Stimulated activated CD4-positive, alpha-beta T cell treated with anti-CD3 and anti-CD28 coated beads, Interleukin-12 subunit alpha, Interleukin-12 subunit beta, amount 100 ng/mL, for 24 hours (primary cell): ENCODE data around the gene TTN.
"Not testable (repeated sequence)": the region's sequence is repeated elsewhere in the genome, so short reads cannot be mapped to it uniquely, and the experiment has no call there.

ENCODE experiments used
- DNase-seq, 2 experiments: peaks; one replicate each; pipeline ENCODE4 v3.0.0-alpha.2; 2020; ENCODE audit warnings: low read depth in 2 of 2

The TTN gene

DNA sequence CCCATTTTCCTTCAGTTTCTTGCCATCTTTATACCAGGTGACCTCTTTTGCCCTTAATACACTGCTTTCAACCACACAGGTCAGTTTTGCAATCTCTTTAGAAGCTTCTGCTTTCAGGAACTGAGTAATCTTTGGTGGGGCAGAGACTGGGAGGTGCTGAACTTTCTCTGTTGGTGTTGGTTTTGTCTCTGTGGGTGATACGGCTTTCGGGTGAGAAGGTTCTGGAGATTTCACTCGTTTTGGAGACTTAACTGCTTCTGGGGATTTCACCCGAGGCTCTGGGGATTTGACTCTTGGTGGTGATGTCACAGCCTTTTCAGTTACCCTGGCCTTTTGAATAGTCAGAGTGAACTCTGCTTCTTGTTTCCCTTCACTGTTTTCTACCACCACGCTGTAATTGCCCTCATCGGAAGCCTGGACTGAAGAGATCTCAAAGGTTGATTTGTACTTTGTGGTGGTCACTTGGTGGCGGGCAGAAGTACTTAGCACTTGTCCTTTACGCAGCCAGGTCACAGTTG lies 276.5 kb downstream of the TTN start:
- peak in 1 of 2 experiments; percentile 15 for DNase-seq

DNA sequence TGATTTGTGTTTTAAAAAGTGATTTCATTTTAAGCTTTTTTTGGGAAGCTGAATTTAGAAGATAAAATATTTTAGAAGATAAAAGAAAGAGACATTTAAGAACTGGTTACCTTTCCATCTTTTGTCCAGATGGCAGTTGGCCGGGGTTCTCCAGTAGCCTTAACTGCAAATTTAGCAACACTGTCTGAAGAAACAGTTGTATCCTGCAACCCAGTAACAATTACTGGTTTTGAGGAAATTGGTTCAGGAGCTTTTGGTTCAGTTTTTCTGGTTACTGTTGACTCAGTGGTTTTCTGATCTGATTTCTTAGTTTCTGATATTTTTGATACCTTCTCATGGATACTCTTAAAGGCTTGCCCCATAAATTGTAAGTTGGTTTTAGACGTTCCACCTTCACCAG lies 277.1 kb downstream of the TTN start:
- no peak for DNase-seq

DNA sequence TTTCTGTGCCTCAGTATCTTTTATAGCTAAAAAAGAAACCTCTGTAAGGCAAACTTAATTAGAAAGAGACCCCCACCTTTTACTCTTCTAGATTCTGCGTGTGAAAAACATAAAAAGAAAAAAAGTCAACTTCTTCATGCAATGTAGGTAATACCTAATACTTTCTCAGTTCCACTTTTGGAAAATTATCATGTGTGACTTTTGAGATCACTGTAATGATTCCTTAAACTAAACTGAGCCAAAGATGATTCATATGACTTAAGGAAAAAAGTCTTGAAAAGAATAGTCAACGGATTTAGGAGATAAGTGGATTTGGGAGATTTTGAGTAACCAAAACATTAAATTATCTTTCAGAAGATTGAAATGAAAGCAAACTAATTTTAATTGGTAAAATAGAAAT lies 278.0 kb downstream of the TTN start:
- DNase-seq, result no peak

DNA sequence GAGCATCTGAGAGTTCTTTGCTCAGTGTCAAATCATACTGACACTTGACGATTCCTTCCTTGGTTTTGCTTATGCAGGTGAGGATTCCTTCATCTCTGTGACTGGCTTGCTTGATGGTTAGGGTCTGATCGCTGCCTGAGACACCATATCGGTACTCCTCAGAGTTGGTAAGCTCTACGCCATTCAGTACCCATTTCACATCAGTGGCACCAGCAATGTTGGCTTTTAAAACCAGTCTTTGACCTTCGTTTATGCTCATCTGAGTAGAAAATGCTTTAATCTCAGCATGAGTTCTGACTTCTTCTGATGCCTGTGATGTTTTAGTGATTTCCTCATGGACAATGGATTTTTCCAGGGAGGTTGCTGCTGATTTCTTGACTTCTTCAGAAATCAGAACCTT lies 278.6 kb downstream of the TTN start:
- DNase-seq, result no peak

DNA sequence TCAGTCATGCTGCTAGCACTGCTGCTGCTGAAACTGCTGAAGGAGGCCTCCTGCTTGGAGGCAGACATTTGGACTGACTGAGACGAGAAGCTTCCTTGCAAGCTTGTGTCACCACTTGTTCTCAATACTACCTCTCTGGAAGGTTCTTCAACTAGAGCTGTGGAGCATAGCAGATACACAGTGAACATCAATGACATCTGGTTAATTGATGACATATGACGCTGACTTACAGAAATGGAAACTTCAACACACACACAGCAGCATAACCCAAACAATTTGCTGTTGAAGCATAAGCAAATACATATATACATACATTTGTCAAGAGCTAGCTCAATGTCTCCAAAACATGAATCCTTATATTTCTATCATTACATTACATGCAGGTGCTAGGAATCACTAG lies 279.6 kb downstream of the TTN start:
- no peak for DNase-seq

DNA sequence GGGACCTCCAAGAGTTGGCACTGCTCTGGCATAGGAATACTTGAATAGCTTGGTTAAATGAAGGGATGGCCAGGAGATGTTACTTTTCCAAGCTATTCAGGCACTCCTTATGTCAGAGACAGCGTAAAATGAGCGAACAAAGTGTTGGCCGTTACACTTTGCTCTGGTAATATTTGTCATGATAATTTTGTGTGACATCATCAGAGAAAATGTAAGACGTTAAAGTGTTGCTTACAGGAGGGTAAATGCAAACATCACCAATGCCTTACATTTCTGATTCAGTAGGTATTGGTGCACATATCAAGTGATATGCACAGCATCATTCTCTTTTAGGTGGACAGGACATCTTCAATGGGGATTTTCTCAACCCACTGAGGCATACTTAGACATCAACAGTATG lies 281.0 kb downstream of the TTN start:
- no peak for DNase-seq

DNA sequence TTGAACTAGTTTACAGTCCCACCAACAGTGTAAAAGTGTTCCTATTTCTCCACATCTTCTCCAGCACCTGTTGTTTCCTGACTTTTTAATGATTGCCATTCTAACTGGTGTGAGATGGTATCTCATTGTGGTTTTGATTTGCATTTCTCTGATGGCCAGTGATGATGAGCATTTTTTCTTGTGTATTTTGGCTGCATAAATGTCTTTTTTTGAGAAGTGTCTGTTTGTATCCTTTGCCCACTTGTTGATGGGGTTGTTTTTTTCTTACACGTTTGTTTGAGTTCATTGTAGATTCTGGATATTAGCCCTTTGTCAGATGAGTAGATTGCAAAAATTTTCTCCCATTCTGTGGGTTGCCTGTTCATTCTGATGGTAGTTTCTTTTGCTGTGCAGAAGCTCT lies 281.8 kb downstream of the TTN start:
- DNase-seq, result not testable (repeated sequence)

DNA sequence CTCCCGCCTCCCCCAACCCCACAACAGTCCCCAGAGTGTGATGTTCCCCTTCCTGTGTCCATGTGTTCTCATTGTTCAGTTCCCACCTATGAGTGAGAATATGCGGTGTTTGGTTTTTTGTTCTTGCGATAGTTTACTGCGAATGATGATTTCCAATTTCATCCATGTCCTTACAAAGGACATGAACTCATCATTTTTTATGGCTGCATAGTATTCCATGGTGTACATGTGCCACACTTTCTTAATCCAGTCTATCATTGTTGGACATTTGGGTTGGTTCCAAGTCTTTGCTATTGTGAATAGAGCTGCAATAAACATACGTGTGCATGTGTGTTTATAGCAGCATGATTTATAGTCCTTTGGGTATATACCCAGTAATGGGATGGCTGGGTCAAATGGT lies 282.2 kb downstream of the TTN start:
- not testable (repeated sequence) for DNase-seq

DNA sequence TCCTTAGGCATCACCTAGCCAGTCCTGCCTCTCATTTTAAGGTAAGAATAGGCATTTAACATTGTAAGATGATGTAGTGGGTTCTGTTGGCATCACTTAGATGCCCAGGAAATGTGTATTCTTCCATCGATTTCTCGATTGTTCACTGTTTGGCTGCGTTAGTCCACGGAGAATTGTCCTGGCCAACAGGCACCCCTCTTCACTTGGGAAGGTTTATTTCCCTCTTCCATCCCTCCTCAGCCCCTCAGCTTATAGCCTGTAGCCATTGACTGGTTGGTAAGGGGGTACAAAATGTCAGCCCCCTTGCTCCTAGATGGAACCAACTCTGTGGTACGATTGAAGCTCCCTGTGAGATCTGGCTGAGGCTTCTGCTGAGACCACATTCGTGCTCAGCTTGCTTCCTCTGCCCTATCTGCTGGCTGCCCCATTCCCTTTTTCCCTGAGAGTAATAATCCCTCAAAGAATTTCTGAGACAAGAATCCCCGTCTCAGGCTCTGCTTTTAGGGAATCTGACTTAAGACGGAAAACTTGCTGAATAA lies 283.6 kb downstream of the TTN start:
- no peak for DNase-seq

DNA sequence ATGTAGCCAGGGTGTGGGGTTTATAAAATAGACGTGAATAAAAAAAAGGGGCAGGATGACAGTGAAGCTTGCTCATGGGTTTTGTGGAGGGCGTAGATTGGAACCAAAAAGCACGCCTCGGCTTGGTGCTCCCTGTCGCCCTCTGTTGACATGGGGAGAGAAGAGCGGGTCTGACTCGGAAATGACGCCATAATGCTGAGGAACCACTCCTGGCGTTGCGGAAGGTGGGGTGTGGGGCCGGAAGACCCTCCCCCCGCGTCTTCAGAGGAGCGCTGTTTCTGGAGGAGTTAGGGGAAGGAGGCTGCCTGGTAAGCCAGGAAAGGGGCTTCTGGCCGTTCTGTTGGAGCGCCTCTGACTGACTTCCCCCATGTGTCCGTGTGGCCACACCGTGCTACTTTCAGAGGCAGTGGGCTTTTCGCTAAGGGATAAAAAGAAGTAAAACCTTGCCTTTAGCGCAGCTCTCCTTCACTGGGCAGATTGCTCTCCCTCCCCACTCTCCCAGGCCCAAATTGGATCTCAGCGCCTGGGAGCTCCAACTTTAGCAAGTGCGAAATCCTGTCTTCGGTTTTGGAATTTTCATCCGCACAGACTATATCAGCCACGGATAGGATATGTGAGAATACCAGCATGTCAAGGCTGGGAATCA lies 284.1 kb downstream of the TTN start:
- peak; percentile 59 to 72 for DNase-seq

DNA sequence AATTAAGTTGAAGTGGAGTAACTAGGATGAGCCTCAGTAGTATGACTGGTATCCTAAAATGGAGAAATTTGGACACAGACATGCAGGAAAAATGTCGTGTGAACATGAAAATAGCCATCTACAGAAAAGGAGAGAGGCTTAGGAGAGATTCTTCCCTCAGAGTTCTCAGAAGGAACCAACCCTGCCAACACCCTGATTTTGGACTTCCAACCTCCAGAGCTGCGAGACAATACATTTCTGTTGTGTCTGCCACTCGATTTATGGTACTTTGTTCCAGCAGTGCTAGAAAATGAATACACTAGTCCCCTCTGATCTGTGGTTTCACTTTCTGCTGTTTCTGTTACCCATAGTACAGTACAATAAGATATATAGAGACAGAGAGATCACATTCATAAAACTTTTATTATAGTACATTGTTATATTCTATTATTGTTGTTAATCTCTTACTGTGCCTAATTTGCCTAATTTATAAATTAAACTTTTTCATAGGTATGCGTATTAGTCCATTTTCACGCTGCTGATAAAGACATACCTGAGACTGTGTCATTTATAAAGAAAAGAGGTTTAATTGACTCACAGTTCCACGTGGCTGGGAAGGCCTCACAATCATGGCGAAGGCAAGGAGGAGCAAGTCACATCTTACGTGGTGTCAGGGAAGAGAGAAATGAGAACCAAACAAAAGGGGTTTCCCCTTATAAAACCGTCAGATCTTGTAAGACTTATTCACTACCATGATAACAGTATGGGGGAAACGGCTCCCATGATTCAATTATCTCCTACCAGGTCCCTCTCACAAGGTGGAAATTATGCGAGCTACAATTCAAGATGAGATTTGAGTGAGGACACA lies 285.7 kb downstream of the TTN start:
- no peak for DNase-seq

DNA sequence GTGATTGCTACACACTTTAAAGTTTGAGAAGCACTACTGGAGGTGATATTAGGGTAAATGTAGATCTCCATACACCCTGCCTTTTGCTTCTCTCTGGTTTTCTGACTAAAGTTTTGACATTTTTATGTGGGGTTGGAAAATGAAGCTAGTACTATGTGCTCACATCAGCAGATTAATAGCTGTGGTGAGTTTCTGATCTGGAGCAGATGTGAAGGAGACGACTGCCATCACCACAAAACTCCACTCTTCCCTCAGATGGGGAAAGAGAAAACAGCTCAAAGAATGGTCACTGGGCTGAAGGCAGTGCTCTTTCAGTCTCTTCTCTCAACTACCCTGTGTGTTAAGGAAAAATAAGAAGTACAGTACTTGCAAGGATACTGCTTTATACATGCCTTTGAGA lies 289.7 kb downstream of the TTN start:
- no peak for DNase-seq

DNA sequence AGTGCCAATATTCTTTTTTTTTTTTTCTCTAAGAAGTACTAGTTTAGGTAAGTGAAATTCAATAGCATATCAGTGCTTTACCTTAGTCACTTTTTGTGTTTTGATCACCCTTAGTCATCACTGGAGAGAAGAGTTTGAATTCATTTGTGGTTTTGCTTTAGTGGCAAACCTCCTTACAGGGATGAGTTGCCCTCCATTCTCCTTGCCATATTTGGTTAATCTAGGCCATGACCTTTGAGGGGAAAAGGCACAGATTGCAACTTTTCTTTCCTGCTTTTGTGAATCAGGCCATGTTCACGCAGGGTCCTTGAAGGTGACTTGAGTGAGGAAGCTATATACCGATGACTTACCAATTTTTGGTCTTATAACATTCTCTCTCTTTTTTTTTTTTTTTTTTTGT lies 292.6 kb downstream of the TTN start:
- no peak for DNase-seq

DNA sequence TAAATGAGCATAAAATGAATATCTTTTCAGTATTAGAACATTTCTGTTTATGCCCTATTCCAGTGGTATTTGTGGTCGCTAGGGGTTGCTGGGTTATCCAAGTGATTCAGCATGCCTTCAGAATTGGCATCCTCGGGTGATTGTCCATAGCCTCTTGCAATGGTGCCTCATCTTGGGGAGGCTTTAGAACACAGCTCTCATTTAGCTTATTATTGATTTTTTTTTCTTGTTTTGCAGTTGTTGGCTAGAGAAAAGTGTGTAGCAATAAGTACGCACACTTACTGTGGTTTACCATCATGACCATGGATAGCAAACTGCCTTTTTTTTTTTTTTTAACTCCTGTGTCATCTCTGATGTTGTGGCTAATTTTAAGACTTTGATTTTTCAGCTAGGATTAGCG lies 293.3 kb downstream of the TTN start:
- DNase-seq, result no peak

DNA sequence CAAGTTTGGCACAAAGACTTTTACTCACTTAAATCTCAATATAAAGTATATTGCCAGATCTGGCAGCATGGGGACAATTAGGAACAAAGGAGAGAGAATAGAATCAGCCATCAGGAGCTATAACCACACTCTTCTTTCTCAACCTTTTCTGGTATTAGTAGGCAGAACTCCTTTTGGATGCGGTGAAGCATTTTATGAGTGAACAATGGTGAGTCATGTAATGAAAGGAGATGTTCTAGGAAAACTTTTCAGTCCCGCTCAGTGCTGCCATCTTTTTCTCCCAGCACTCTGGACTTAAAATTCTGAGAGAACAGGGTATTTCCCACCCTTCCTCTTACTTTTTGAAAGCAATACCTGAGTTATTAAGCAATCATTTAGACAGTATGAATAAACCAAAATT lies 294.7 kb downstream of the TTN start:
- no peak for DNase-seq

DNA sequence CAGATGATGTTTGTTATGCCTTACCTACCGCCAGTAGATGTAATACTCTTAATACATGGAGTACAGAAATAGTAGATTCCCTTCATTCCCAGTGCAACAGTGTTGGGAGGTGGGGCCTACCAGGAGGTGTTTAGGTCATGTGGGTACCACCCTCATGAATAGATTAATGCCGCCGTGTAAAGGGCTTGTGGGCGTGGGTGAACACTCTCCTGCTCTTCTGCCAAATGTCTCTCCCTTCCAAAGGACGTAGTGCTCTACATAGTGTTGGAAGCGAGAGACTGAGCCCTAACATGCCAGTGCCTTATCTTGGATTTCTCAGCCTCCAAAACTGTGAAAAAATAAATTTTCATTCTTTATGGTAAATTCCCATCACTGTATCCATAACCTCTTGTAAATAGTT lies 296.8 kb downstream of the TTN start:
- no peak for DNase-seq

DNA sequence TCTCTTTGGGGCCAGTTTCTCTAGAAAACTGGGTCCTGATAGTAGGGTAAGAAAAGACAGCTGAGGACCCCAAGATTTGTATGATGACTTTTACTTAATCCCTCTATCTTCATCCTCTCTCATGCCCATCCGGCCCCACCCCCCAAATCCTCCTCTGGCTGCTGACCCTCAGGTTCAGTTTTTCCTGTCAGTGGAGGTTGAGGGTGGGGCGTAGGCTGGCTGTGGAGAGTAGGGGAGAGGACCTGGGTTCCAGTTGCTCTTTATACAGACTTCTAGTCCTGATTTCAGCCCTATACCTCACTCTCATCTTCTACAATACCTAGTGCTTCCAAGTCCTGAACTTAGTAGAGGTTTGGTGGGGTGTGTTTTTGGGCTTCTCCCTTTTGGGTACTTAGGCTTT lies 298.6 kb downstream of the TTN start:
- no peak for DNase-seq

DNA sequence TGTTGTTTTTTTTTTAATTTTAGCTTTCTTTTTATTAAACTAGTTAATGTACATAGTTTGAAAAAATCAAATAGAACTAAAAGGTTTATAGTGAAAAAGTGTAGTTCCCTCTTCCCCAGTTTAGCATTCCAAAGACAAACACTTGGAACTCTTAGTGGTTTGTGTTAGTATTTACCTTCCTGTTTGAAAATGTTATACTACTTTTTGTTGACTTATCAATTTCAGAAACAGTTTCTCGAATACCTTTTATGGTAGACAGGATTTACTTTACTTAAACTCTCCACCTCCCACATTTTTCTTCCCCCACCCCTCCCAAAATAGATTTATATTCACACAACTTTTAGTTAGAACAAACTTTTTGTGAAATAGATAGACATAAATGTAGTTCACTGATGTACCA lies 300.3 kb downstream of the TTN start:
- no peak for DNase-seq

DNA sequence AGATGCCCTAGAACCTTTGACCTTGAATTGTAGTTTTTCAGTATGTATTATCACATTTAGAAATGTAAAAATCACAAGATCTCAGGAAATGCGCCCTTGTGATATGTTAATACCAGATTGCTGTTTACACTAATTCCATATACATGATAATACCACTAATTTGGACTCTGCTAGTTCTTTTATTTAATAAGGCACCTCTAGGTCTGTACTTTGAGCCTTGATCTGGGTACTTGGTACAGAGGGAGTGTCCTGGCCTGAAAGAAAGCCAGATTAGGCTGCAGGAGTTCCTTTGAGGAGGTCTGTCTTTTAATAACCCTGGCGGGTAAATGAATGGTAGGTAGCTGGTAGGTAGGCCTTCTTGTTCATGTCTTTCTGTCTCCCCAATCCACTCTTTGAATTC lies 300.7 kb downstream of the TTN start:
- no peak for DNase-seq

DNA sequence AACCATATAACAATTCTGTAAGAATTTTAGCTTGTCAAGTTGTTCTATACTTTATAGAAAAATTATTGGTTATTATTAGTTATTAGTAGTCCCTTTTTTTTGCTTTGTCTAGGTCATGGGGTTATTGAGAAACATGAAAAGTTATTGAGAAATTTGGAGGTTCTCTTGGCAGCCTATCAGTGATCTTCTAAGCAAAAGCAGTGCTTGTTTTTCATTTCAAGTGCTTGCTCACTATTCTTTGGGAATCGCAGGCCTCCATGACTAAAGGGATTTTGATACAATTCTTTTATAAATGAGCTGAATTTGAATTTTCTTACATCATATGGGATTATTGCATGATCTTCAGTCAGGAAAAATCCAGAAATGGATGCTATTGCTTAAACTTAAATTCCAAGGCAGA lies 301.1 kb downstream of the TTN start:
- DNase-seq, result no peak

DNA sequence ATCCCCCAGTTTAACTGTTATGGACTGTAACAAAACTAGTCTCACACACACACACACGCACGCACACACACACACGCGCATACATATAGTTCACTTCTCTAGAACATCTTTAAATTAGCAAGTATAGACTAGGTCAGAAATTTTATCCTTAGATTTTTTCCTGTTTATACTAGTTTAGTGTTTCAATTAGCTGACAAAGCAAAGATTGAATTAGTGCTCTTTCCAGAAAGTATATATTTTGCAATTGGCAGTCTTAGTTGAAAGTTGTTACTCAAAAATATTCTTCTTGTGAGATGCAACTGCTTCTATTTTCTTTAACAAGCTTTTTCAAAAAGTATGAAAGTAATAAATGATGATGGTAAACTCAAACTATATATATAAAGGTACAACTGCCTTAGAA lies 304.5 kb downstream of the TTN start:
- no peak for DNase-seq

DNA sequence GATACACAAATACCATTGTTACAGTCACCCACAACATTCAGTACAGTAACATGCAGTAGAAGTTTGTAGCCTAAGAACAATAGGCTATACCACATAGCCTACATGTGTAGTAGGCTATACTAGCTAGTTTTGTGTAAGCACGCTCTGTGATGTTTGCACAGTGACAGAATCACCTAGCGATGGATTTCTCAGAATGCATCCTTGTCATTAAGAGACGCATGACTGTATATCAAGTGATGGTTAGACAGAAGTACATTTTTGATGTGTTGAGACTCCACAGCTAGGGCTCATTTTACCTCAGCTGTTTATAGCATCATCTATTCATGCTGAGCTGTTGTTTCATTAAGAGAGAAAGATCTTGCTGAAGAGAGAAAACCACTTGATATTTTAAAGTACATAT lies 307.6 kb downstream of the TTN start:
- DNase-seq, result no peak

DNA sequence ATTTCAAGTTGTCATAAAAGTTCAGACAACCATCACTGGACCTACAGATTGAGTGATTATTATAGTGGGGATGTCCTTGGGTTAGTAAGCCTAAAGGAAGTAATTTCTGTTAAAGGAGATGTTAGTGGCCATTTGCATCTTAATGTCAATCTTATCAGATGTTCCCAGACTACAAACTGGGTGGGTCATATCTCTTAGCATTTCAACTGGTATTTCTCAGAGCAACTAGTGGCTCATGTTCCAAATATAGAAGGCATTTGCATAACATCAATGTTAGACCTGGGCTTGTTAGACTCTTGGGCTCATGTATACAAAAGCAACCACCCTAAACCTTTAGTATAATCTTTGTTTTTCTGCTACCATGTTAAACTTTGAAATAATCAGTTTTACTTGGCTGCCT lies 309.1 kb downstream of the TTN start:
- no peak for DNase-seq
